ENCODE results near the gene GBP3.
"Not testable (repeated sequence)": the region's sequence is repeated elsewhere in the genome, so short reads cannot be mapped to it uniquely, and the experiment has no call there.

The GBP3 gene

GRCh38 chr1:89005286-89006151 lies 17.1 kb downstream of the GBP3 start:
- Histone ChIP-seq H3K36me3 (ENCODE audit: insufficient read depth, low read length) (peaks cover 20% of the 10 kb centered on the region; the same call in 1 of the 2 replicates), H3K9ac (ENCODE audit: low read depth, low read length, poor library complexity, severe bottlenecking) (no peak overlapping the region), H3K79me2 (ENCODE audit: insufficient read depth, low read length) (no peaks in the 10 kb centered on the region), H3F3A (ENCODE audit: low read depth) (no peaks in the 10 kb centered on the region), H3K4me2 (ENCODE audit: low read depth, low read length, poor library complexity, severe bottlenecking) (no peak overlapping the region), H3K9me3 (ENCODE audit: insufficient read depth, low read depth, low read length) (no peaks in the 10 kb centered on the region), H3K4me1 (ENCODE audit: insufficient read depth, low read length, poor library complexity, severe bottlenecking) (peaks cover 12% of the 10 kb centered on the region), H3K9me2 (replicated peaks; ENCODE audit: low read depth, low read length) (no peaks in the 10 kb centered on the region), H4K20me1 (ENCODE audit: insufficient read depth, low read length, poor library complexity, severe bottlenecking) (no peaks in the 10 kb centered on the region), H3K27me3 (ENCODE audit: insufficient read depth, low read length, poor library complexity, severe bottlenecking) (no peaks in the 10 kb centered on the region), H3K4me3 (ENCODE audit: low read length, poor library complexity, severe bottlenecking) (no peak overlapping the region), H2AFZ (ENCODE audit: low read length) (no peak overlapping the region)
- TF ChIP-seq EZH2phosphoT487 (IDR thresholded peaks at IDR 0.05; ENCODE audit: borderline replicate concordance) (no peak), CTCF (conservative IDR thresholded peaks at IDR 0.05; ENCODE audit: low read length) (no peak)

DNA sequence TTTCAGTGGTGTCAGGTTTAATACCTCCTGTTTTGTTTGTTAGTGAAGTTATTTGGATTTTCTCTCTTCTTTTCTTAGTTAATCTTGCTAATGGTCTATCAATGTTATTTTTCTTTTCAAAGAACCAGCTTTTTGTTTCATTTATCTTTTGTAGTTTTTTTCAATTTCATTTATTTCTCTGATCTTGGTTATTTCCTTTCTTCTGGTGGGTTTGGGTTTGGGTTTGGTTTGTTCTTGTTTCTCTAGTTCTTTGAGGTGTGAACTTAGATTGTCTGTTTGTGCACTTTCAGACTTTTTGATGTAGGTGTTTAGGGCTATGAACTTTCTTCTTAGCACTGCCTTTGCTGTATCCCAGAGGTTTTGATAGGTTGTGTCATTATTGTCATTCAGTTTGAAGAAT lies 20.5 kb downstream of the GBP3 start:
- H3K9ac ChIP-seq (ENCODE audit: low read depth, low read length, poor library complexity, severe bottlenecking); H2AFZ ChIP-seq (ENCODE audit: low read length); H3K4me2 ChIP-seq (ENCODE audit: low read depth, low read length, poor library complexity, severe bottlenecking): not testable (repeated sequence)

GRCh38 chr1:89001510-89001909 lies 21.2 kb downstream of the GBP3 start:
- Histone ChIP-seq H3K4me3 (ENCODE audit: low read length, poor library complexity, severe bottlenecking) (no peak overlapping the region), H3K27me3 (ENCODE audit: insufficient read depth, low read length, poor library complexity, severe bottlenecking) (no peaks in the 10 kb centered on the region), H3K4me1 (ENCODE audit: insufficient read depth, low read length, poor library complexity, severe bottlenecking) (peaks cover 12% of the 10 kb centered on the region), H3K79me2 (ENCODE audit: insufficient read depth, low read length) (no peaks in the 10 kb centered on the region), H3K4me2 (ENCODE audit: low read depth, low read length, poor library complexity, severe bottlenecking) (no peak overlapping the region), H3K9ac (ENCODE audit: low read depth, low read length, poor library complexity, severe bottlenecking) (no peak overlapping the region), H3K9me2 (replicated peaks; ENCODE audit: low read depth, low read length) (no peaks in the 10 kb centered on the region), H3F3A (ENCODE audit: low read depth) (no peaks in the 10 kb centered on the region), H3K9me3 (ENCODE audit: insufficient read depth, low read depth, low read length) (no peaks in the 10 kb centered on the region), H3K36me3 (ENCODE audit: insufficient read depth, low read length) (no peaks in the 10 kb centered on the region), H2AFZ (ENCODE audit: low read length) (no peak overlapping the region), H4K20me1 (ENCODE audit: insufficient read depth, low read length, poor library complexity, severe bottlenecking) (no peaks in the 10 kb centered on the region)
- TF ChIP-seq EZH2phosphoT487 (IDR thresholded peaks at IDR 0.05; ENCODE audit: borderline replicate concordance) (no peak), CTCF (conservative IDR thresholded peaks at IDR 0.05; ENCODE audit: low read length) (no peak)

More for the DNA sequence above, 20.5 kb downstream of the GBP3 start:
- not testable (repeated sequence) for H3K9me2 ChIP-seq (replicated peaks; ENCODE audit: low read depth, low read length); H3K79me2 ChIP-seq (ENCODE audit: insufficient read depth, low read length); H4K20me1 ChIP-seq (ENCODE audit: insufficient read depth, low read length, poor library complexity, severe bottlenecking); H3K9me3 ChIP-seq (ENCODE audit: insufficient read depth, low read depth, low read length); H3F3A ChIP-seq (ENCODE audit: low read depth); H3K4me3 ChIP-seq (ENCODE audit: low read length, poor library complexity, severe bottlenecking); H3K36me3 ChIP-seq (ENCODE audit: insufficient read depth, low read length); H3K27me3 ChIP-seq (ENCODE audit: insufficient read depth, low read length, poor library complexity, severe bottlenecking)
- H3K4me1 ChIP-seq (ENCODE audit: insufficient read depth, low read length, poor library complexity, severe bottlenecking) = peaks cover 12% of the 10 kb centered on the region

GRCh38 chr1:88998716-88999115 lies 23.9 kb downstream of the GBP3 start:
- Histone ChIP-seq H3K9me2 (replicated peaks; ENCODE audit: low read depth, low read length) (no peaks in the 10 kb centered on the region), H3K9ac (ENCODE audit: low read depth, low read length, poor library complexity, severe bottlenecking) (no peak overlapping the region), H3K79me2 (ENCODE audit: insufficient read depth, low read length) (peaks cover 1% of the 10 kb centered on the region; the same call in 1 of the 2 replicates), H2AFZ (ENCODE audit: low read length) (no peak overlapping the region), H3K4me2 (ENCODE audit: low read depth, low read length, poor library complexity, severe bottlenecking) (no peak overlapping the region), H3K9me3 (ENCODE audit: insufficient read depth, low read depth, low read length) (no peaks in the 10 kb centered on the region), H3K27me3 (ENCODE audit: insufficient read depth, low read length, poor library complexity, severe bottlenecking) (no peaks in the 10 kb centered on the region), H4K20me1 (ENCODE audit: insufficient read depth, low read length, poor library complexity, severe bottlenecking) (no peaks in the 10 kb centered on the region), H3K36me3 (ENCODE audit: insufficient read depth, low read length) (no peaks in the 10 kb centered on the region), H3F3A (ENCODE audit: low read depth) (no peaks in the 10 kb centered on the region), H3K4me3 (ENCODE audit: low read length, poor library complexity, severe bottlenecking) (no peak overlapping the region), H3K4me1 (ENCODE audit: insufficient read depth, low read length, poor library complexity, severe bottlenecking) (peaks cover 17% of the 10 kb centered on the region)
- peak; percentile 56 for TF ChIP-seq CTCF (conservative IDR thresholded peaks at IDR 0.05; ENCODE audit: low read length)
- TF ChIP-seq EZH2phosphoT487 (IDR thresholded peaks at IDR 0.05; ENCODE audit: borderline replicate concordance) = no peak
